HK-2 (cell line): ENCODE results near the gene LIAS.

Source experiments
- DNase-seq: peaks from one replicate; pipeline ENCODE4 v3.0.0-alpha.2; 2018; ENCODE audit not compliant: unreplicated experiment

Gene LIAS

DNA sequence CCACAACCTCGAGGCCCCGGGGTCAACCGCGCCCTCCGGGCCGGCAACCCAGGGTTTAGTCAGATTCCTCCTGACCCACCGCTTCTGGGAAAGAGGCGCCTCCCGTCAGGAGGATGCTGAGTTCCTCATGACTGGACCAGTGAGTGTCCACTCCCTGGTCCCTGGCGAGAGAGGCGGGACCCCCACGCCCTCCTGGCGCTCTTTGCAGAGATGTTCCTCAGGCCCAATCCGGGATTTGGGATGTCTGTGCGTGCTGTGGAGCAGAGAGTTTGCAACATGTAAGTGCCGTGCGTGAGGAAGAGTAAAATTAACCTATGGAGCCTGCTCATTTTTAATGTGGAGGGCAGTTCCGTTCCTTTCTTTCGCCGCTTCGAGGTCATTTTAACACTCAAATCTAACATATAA is 69.2 kb downstream of the LIAS start:
- no peak for DNase-seq
